ENCODE measurements around the gene COL21A1.

The COL21A1 gene

DNA sequence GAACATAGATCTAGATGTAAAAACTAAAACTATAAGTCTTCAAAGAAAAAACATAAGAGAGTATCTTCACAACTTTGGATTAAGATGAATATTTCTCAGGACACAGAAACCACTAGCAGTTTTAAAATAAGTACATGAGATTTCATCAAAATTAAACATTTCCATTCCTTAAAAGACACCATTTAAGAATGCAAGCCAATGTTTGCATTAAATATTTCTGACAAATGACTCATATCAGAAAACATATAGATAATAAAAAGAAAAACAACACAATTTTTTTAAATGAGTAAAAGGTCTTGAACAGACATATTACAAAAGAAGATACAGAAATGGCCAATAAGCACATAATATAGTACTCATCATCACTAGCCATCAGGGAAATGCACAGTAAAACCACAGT is 59.7 kb downstream of the COL21A1 start:
- no peak for DNase-seq (ENCODE audit: low read depth)

DNA sequence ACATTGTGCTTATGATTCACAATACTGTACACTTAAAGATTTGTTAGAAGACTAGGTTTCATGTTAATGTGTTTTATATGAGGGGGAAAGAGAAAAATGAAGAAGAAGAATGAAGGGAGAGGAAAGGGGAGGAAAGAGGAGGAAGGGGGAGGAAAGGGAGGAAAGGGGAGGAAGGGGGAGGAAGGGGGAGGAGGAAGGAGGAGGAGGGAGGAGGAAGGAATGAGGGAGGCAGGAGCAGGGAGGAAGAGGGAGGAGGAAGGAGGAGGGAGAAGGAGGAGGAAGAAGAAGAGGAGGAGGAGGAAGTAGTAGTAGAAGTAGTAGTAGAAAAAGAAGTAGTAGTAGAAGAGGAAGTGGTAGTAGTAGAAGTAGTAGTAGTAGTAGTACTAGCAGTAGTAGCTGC is 70.6 kb downstream of the COL21A1 start:
- DNase-seq (ENCODE audit: low read depth): no peak

DNA sequence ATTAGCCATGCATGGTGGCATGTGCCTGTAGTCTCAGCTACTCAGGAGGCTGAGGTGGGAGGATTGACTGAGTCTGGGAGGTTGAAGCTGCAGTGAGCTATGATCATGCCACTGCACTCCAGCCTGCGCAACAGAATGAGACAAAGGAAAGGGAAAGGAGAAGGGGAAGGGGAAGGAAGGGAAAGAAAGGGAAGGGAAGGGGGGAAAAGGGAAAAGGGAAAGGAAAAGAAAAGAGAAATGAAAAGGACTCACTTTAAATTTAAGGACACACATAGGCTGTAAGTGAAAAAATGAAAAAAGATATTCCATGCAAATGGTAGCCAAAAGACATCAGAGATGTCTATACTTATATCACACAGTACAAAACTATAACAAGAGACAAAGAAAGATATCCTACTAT is 74.2 kb downstream of the COL21A1 start:
- DNase-seq (ENCODE audit: low read depth): no peak

DNA sequence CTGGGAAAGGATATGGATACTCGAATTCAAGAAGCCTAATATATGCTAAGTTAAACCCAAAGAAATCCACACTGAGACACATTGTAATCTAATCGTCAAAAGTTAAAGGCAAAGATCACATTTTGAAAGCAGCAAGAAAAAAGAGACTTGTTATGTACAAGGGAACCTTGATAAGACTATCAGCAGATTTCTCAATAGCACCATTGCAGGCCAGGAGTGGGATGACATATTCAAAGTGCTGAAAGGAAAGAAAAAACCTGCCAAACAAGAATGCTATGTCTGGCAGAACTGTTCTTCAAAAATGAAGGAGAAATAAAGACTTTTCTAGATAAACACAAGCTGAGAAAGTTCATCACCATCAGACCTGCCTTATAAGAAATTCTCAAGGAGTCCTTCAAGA is 75.2 kb downstream of the COL21A1 start:
- DNase-seq (ENCODE audit: low read depth): no peak

DNA sequence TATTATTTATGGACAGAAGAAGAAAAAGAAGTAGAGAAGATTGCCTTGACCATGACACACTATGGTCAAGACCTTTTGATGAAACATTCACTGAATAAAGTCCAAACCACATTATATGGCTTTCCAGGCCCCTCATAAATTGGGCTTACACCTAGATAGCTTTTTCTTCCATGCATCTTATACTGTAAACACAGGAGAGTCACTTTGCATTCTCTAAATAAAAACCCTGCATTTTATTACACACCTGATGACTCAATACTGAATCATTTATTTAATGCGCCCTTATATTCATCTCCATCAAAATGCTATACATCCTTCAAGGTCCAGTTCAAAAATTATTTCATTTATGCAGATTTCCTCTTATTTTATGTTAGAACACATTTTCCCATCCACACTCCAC is 78.0 kb downstream of the COL21A1 start:
- no peak for DNase-seq (ENCODE audit: low read depth)

DNA sequence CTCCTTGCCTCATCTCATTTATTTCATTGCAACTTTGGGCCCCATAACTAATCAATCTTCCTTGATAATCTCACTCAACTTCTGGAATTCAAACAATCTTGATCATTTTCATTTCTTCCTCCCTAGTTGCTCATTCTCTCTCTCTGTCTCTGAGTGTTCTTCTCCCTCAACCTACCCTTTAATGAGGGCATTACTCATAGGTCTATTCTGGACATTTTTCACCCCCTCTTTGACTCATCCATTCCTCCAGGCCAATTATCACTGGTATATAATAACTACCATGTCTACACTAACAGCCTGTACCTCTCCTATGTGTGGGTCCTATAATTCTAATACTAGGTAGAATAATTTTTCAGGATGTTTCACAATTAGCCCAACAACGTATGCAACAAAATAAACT is 78.8 kb downstream of the COL21A1 start:
- no peak for DNase-seq (ENCODE audit: low read depth)

DNA sequence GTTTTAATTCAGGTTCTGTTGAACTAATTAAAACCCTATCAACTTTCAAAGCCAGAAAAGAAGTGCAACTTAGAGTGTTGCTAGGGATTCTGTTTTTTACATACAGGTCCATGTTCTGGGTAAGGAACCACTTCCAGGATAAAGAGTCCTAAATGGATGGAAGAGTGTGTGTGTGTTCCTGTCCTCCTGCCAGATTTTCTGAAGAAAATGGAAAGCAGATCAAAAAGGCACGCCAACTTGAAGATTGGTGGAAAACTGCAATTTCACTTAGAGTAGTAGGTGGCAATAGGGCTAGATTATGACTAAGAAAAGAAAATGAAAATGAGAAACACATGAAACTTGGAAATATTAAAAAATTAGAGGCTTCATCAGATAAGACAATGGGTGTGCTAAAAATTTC is 85.3 kb downstream of the COL21A1 start:
- DNase-seq (ENCODE audit: low read depth): no peak

DNA sequence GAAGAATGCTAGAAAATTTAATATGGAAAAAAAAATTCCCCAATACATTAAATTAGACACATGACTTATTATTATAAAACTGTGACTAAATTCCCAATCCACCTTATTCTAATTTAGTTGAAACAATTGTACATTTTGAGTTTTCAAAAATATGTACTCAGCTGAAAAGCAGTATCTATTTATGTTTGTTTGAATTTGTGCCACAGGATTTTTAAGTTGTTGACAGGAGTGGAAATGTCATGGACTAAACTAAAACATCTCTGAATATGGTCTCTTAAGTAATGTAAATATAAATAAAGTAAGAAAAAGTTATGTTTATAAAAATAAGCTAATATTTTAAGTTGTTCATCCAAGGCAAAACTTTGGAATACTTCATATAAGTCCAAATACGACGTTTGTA is 86.9 kb downstream of the COL21A1 start:
- no peak for DNase-seq (ENCODE audit: low read depth)

DNA sequence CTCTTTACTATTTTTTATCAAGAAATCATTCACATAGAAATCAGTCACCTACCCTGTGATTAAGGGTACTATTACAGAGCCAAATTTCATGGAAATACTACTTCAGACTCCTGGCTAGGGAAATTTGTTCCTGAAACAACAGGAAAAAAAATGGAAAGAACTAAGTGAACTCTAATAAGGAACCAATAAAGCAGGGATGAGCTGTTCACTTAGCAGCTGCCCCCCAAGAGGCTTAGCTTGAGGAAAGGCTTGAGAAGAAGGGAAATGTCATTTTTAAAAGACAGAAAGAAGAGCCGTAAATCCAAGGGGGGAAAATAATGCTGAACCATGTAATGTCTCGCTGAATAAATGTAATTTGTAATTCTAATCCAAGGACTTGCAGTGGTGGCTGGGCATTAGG is 88.8 kb downstream of the COL21A1 start:
- no peak for DNase-seq (ENCODE audit: low read depth)

DNA sequence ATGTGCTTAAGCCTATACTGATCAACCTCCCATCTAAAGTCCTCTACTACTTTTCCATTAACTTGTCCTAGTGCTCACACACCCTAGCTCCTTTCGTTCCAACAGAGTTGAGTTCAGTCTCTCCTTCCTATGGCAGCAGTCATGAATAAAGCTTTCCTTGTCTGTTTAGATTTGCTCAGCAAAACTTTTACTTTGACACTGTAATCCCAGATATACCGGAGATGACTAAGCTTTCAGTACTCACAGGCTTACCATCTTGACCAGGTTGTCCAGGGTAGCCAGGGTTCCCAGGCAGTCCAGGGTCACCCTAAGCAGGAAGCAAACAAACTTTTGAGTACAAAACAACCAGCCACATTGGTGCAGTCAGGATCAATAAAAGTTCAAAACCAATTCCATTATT is 90.7 kb downstream of the COL21A1 start:
- DNase-seq (ENCODE audit: low read depth): no peak

DNA sequence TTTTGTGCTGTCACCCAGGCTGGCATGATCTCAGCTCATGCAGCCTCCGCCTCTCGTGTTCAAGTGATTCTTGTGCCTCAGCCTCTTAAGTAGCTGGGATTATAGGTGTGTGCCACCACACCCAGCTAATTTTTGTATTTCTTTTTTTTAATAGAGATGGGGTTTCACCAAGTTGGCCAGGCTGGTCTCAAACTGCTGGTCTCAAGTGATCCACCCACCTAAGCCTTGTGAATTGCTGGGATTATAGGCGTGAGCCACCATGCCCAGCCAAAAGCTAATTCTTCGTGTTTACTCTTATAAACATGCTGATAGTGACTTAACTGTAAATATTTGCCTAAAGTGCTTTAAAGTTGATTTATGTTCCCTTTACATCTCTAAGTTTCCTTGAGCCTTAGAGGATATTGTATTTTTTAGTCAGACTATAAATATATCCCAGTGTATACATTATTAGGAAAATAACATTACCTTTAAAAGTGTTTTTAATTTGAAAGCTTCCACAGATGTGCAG is 91.7 kb downstream of the COL21A1 start:
- no peak for DNase-seq (ENCODE audit: low read depth)

DNA sequence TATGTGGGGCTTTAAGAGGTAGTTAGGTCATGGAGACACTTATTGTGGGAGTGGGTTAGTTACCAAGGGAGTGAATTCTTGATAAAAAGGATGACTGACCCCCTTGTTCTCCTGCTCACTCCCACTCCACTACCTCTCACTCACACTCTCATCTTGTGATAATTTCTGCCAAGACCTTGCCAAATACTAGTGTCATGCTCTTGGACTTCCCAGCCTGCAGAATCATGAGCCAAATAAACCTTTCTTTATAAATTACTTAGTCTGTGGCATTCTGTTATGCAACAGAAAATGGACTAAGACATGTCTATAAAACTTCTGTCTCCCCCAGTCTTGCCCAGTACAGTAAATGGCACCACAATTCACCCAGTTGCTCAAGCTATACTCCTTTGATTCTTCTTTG is 93.3 kb downstream of the COL21A1 start:
- no peak for DNase-seq (ENCODE audit: low read depth)

DNA sequence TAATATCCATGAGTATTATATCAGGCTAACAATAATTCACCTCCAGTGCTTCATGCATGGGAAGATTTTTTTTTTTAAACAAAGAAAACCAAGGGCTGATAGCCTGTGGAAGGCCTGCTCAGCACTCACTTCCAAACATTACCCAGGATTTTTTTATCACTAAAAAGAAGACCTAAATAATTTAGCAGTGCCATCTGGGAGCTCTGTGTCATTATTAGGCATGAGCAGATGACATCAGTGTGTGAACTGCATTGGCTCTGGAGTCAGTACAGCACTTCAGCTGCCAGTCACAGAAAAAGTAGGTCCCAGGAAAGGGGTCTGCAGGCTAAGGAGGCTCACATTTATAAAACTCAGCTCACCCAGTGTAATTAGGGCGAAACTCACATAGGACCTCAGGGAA is 94.8 kb downstream of the COL21A1 start:
- DNase-seq (ENCODE audit: low read depth): no peak

DNA sequence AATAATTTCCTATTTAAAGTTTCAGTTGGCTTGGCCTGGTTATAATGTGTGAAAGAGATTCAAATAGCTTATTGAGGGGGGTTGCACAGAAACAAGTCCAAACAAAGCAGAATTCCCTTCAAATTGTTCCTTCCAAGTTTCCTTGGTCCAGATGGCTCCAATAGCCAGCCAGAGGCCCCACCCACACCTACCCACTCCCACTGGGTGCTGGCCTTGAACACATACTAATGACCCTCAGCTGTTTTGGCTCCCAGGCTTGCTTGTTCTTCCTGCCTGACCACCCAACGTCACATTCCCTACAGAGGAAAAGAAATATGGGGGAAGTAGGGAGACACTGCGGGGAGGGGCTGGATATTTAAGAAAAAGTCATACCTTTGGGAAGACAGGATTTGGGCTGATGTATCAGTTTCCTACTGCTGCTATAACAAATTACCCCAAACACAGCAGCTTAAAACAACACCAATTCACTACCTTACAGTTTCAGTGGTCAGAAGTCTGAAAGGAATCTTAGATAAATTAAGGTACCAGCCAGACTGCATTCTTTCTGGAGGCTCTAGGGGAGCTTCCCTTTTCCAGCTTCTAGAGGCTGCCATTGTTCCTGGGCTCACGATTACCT is 95.7 kb downstream of the COL21A1 start:
- no peak for DNase-seq (ENCODE audit: low read depth)

DNA sequence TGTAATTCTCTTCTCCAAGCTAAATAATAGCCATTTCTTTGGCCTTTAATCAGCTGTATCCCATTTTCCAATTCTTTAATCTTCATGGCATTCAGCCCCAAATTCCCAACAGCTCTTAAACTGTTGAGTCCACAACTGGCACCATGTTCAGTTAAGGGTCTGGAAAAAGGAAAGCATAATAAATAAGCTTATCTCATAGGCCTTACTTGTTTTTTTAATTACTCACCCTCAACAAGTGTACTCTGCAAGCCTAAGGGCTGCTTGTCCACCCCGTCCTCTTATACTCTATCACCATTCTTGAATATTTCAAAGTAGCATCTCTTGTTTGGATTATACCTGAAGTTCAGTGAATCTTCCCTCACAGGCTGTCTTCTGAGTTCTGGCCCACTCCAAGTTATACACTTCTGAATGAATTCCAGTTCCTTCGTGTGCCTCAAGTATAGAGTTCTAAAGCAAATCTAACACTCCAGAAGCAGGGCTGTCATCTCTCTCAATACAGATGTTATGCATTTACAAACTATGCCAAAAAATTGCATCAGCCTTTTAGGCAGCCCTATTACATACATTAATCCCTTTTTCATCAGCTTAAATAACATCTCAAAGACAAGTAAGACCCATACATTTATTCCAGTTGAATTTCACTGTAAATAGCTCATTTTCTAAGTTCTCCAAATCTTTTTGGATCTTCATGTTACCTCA is 98.7 kb downstream of the COL21A1 start:
- no peak for DNase-seq (ENCODE audit: low read depth)

DNA sequence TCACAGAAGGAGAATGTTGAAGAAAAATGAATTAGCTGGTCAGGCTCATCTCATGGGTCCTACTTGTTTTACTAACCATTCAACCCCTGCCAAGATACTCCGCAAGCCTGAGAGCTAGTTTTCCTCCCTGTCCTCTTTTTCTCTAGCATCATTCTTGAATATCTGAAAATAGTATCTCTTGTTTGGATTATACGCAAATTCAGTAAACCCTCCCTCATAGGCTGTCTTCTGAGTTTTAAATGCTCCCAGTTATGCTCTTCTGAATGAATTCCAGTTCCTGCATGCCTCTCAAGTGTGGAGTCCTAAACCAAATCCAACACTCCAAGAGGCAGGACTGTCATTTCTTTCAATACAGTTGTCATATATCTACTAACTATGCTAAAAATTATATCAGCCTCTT is 99.6 kb downstream of the COL21A1 start:
- no peak for DNase-seq (ENCODE audit: low read depth)

DNA sequence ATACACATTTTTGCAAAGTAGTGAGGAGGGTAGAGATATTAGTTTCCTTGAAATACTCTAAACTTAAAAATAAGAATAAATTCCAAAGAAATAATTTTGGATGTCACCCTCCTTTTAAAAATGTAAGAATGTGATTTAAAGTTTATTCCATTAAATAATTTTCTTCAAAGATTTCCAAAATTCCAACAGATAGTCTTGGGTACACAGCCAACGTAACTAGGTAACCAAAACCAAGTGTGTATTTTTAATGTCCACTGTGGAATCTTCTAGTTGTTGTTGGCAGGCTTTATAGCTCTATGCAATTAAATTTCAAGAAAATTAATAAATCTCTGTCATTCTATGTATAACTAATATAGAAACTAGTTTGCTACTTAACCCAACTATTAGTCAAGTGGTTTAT is 101.3 kb downstream of the COL21A1 start:
- DNase-seq (ENCODE audit: low read depth): no peak

DNA sequence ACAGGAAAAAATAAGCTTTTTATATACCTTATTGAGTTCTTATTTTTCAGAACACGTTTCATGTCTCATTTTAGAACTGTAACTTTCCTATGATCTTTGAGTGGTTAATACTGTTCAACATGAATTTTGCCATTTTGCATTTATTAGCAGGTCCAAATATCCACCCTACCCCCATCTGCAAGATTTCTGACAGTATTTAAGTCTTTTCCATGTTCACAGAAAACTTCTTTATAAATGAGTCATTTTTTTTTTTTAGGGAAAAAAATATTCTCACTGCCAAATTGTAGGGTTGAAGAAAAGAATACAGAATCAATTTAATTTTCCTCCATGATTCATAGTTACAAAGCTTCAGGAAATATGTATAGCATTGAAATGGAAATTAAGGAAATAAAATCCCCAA is 101.8 kb downstream of the COL21A1 start:
- DNase-seq (ENCODE audit: low read depth): no peak

DNA sequence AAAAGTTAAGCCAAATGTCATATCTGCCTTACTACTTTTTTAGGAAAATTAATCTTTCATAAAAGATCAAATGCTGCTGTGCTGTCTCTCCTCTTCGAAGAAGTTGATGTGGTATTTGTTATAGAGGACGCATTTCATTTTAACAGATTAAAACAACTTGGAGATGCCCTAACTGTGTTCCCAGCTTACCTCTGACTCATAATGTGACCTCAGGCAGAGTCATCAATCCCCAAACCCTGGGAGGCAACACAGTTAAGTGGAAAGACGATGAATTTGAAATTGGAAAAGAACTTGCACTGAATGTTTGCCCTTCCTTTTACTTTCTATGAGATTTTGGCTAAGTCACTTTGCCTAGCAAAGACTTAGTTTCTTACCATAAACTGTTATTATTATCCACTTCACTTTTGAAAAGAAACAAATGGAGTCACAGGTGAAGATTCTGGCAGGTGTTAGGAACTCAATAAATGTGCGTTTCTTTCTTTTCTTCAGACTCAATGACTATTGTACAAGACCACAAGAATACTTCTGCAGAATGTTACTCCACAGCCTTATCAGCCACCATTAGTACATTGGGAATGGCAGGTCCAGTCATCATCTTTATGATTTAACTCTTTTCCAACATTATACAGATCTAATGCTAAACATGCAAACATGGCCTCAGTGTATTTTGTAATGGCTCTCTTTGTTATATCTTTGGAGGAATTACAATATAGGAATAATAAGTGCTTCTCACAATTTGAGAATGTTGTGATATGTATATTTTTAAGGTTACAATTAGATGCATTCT is 102.6 kb downstream of the COL21A1 start:
- no peak for DNase-seq (ENCODE audit: low read depth)

DNA sequence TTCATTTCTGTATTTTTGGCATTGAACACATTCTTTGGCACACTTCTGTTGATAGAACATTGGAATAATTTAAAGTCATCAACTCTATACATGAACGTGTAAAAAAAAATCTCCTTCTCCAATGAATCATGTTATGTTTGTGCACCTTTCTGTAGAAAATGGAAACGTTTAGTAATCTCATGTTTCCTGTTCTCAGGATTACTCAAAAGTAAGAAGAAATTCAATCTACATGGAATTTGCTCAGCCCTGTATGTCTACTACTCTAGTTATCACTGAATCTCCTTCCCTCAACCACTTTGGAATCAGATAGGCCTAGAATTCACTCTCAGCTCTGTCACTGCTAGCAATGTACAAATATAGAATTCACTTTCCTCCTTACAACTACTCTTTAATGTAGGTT is 103.6 kb downstream of the COL21A1 start:
- no peak for DNase-seq (ENCODE audit: low read depth)

DNA sequence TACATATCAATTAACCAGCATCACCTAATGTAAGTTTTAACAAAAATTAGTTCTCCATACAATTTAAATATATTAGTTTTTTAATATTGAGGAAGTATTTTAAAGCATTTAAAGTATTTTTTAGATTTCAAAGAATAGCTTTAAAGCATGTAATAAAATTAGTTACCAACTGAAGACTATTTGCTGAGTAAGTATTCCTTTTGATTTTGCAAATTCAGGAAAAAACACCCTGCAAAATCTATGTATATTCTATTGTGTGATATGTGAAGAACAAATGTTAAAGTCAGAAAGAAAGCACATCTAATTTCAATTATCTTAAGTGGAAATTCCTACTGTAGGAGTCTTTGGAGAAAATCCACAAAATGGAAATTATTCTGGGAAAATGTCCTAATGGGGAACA is 107.3 kb downstream of the COL21A1 start:
- no peak for DNase-seq (ENCODE audit: low read depth)

DNA sequence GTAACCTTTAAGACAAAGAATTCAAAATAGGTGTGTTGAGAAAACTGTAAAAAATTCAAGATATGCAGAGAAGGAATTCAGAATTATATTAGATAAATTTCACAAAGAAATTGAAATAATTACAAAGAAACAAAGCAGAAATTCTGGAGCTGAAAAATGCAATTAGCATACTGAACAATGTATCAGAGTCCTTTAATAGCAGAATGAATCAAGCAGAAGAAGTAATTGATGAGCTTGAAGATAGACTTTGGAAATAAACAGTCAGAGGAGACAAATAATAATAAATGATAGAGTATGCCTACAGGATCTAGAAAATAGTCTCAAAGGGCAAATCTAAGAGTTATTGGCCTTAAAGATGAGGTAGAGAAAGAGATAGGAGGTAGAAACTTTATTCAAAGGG is 131.7 kb downstream of the COL21A1 start:
- no peak for DNase-seq (ENCODE audit: low read depth)

DNA sequence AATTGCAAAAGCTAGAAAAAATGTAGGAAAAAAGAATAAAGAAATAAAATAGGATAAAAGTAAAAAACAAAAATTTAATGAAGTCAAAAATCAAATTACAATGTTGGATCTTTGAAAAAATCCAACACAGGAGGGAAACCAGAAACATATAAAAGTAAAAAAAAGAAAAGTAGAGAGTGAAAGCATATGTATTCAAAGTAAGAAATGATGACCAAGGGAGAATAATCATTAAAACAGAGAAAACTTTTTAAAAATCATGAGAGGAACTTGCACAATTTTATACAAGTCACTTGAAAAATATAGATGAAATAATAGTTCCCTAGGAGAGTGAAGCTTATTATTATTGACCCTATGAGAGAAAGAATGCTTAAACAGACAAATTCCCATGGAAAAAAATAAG is 138.2 kb downstream of the COL21A1 start:
- no peak for DNase-seq (ENCODE audit: low read depth)

Data from activated T-helper 1 cell treated with Interleukin-2 at 50 U/mL for 16 hours (primary cell).